Melanocyte of skin (primary cell): Measurements from ENCODE around the gene SPATS2L. TPM values are rescaled to one million over a fixed set of nuclear protein-coding genes. Genes with fewer than 3 reads are reported as not detected.

Experiments
- small RNA-seq, 2 donors: library from RNA; depleted of rRNA; stranded (forward); fragments of <200 nt; gene quantifications; one replicate each; pipeline ENCODE3, GENCODE V24; 2012
- total RNA-seq, 2 donors: library from RNA; depleted of rRNA; stranded (reverse); fragments of >200 nt; gene quantifications; 2 replicates each; pipeline ENCODE4 v1.2.3, GENCODE V29; 2012

The SPATS2L gene, protein sequence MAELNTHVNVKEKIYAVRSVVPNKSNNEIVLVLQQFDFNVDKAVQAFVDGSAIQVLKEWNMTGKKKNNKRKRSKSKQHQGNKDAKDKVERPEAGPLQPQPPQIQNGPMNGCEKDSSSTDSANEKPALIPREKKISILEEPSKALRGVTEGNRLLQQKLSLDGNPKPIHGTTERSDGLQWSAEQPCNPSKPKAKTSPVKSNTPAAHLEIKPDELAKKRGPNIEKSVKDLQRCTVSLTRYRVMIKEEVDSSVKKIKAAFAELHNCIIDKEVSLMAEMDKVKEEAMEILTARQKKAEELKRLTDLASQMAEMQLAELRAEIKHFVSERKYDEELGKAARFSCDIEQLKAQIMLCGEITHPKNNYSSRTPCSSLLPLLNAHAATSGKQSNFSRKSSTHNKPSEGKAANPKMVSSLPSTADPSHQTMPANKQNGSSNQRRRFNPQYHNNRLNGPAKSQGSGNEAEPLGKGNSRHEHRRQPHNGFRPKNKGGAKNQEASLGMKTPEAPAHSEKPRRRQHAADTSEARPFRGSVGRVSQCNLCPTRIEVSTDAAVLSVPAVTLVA
- total RNA-seq: 10 to 100 TPM; 53.0 to 89.2 TPM

GRCh38 chr2:200306196-200306930 is at the start of gene SPATS2L:
SPATS2L (plus strand) TSS chr2:200306693; CDS start chr2:200389245, 82,552 bp downstream.

GRCh38 chr2:200509612-200510433 is 203.3 kb downstream of the SPATS2L start, which contains the start of gene KCTD18:
KCTD18 (minus strand) TSS chr2:200510068; CDS start chr2:200507016, 3,052 bp downstream.

GRCh38 chr2:200525882-200526651 is 219.6 kb downstream of the SPATS2L start, which contains the start of gene SGO2:
SGO2 (plus strand) TSS chr2:200526207; CDS start chr2:200532976, 6,769 bp downstream.

Small RNA genes within 50 kb of the gene (small RNA-seq; reads per million reads assigned to genes)
- 0 to 0.06 reads per million in 2 donors for gene RNY4P34

Other genes with a start within 250 kb of the SPATS2L start
- gene KCTD18, start 203.4 kb downstream of the SPATS2L start, total RNA-seq: 10 to 100 TPM in 1 of 2 donors, 1 to 10 TPM in 1; 6.3 to 13.4 TPM
- 10 to 100 TPM in 1 of 2 donors, 1 to 10 TPM in 1; 8.9 to 12.3 TPM for gene SGO2, start 219.5 kb downstream of the SPATS2L start, total RNA-seq